Heart right ventricle (tissue), 16 donors: ENCODE data around the gene INS. TPM values are rescaled to one million over a fixed set of nuclear protein-coding genes. Genes with fewer than 3 reads are reported as not detected.

Source experiments
- ATAC-seq, 8 donors: fragments of 200-7000 bp; cut with Tn5 transposase; one replicate each; pipeline ENCODE4 v1.9.1; 2020; ENCODE audit warnings: mild to moderate bottlenecking in 8 of 8, moderate library complexity in 8 of 8, moderate number of reproducible peaks in 1 of 8
- DNase-seq, 2 donors: peaks; one replicate each; pipeline ENCODE4 v3.0.0-alpha.2; 2020
- H3K27ac ChIP-seq, 10 donors: fragments of 200-600 bp; sonication (generic) in 2 of 10; one replicate each; pipeline versions ENCODE4 v1.5.0 to v1.8.0; 2020 to 2022; ENCODE audit warnings: mild to moderate bottlenecking in 3 of 10
- H3K27me3 ChIP-seq, 7 donors: fragments of 200-600 bp; one replicate each; pipeline ENCODE4 v1.8.0; 2021 to 2022; ENCODE audit warnings: mild to moderate bottlenecking in 2 of 7
- H3K36me3 ChIP-seq, 9 donors: fragments of 200-600 bp; sonication (generic) in 1 of 9; one replicate each; pipeline versions ENCODE4 v1.5.0 to v1.8.0; 2020 to 2022; ENCODE audit warnings: mild to moderate bottlenecking in 2 of 9
- H3K4me1 ChIP-seq, 9 donors: fragments of 200-600 bp; sonication (generic) in 1 of 9; one replicate each; pipeline versions ENCODE4 v1.5.0 to v1.8.0; 2020 to 2022; ENCODE audit warnings: mild to moderate bottlenecking in 4 of 9
- H3K4me3 ChIP-seq, 10 donors: fragments of 200-600 bp; sonication (generic) in 2 of 10; one replicate each; pipeline versions ENCODE4 v1.5.0 to v1.8.0; 2020 to 2022; ENCODE audit warnings: mild to moderate bottlenecking in 7 of 10, moderate library complexity in 2 of 10
- H3K9me3 ChIP-seq, 11 donors: fragments of 200-600 bp in 10 of 11; sonication (generic) in 2 of 11; one replicate each; pipeline versions ENCODE4 v1.5.0 to v1.8.0; 2013 to 2022; ENCODE audit warnings: mild to moderate bottlenecking in 2 of 11, control low read depth in 1 of 11, moderate library complexity in 1 of 11
- CTCF ChIP-seq, 9 donors: fragments of 200-600 bp; sonication (generic) in 2 of 9; IDR thresholded peaks; one replicate each; pipeline versions ENCODE4 v1.5.0 to v1.8.0; 2021 to 2022; ENCODE audit warnings: antibody characterized with exemption in 9 of 9, mild to moderate bottlenecking in 5 of 9, moderate library complexity in 1 of 9
- WGBS, 2 donors: extraction: QIAGEN DNeasy Blood & Tissue Kit; methylation state at CpG; one replicate each; pipeline ENCODE4 v1.1.7; 2013; ENCODE audit warnings: inconsistent platforms in 1 of 2; 5-methylcytosine and 5-hydroxymethylcytosine counted together
- intact Hi-C, 10 donors: fragments of 100-400 bp; cut with DNase I; formaldehyde crosslinking; loops; one replicate each; pipeline versions ENCODE4 v1.11.1 to v1.14.2; 2022
- polyA plus RNA-seq, 2 donors: library from polyadenylated mRNA; stranded (reverse); fragments of 200-250 nt; gene quantifications; one replicate each; pipeline ENCODE4 v1.2.3, GENCODE V29; 2013
- total RNA-seq, 10 donors: library from RNA; stranded (reverse); fragmentation: NEBNext Ultra II Directional in 3 of 10; extraction: Animal tissue kit (Norgen Biotek cat#: 25700) in 3 of 10; gene quantifications; one replicate each; pipeline versions ENCODE4 v1.2.1 to v1.2.4, GENCODE V29; 2021 to 2023
- donor health status: Arrhythmogenic right ventricular cardiomyopathy.
- donor health status: ischemic (EF 13 %, LVEDD 7.1; RV severe dilation, severe dysfunction).
- donor health status: healthy with polysubstance abuse.
- donor health status: DM: no; HTN: yes; CAD: no.
- donor health status: DM: no; HTN: no; CAD: no.
- donor health status: ischemic (EF 25% LVEDD 6.9; RV normal size, moderate dysfunction).
- donor health status: ischemic (EF 25% LVEDD 5.7; RV mildly dilated, moderate dysfunction).
- donor health status: healthy.
- donor health status: DM: yes; HTN: yes; CAD: no.
- donor health status: Ischemic cardiomyopathy.
- donor health status: ischemic (EF 35%, LVEDD 5.7; RV mildly dilated, moderate dysfunction).
- donor health status: nonischemic (EF 11% LVEDD 7.7; RV severe dilation, severe dysfunction).
- donor health status: DM: yes; HTN: yes; CAD: no.
- donor health status: PGD.
- donor health status: ischemic (EF 29% LVEDD 5.4; RV normal size, mild dysfunction).
- donor health status: nonischemic (EF 23%, LVEDD 6.1; RV moderate dilation, normal function).

Gene INS
- total and polyA plus RNA-seq, 12 donors = 0.76 to 3.3 (median 1.0) TPM; not detected in 9

- H3K9me3 ChIP-seq = no peaks in the 10 kb centered on the region
- peak; percentile 69 to 88 (median 77) for TF ChIP-seq CTCF (IDR thresholded peaks at IDR 0.05)
- peaks cover 5 to 53% (median 46%) of the 10 kb centered on the region in 7 donors for H3K27me3 ChIP-seq
- peak overlapping the region in 1 of 10 donors; percentile 5 for H3K4me3 ChIP-seq
- 2 to 4% methylated on average over 22 of the region's 22 CpGs for WGBS, 2 donors
- DNase-seq = peak; percentile 71 to 72
- peak; percentile 29 to 71 (median 52) for ATAC-seq
- intact Hi-C loops = loop anchor here (1.0 to 10.0 kb wide), 16 partner anchors 229 to 507 kb away; partner anchors contain the start of genes TNNI2 (in 2 of the 10), KRTAP5-6 (in 1 of the 10) and SYT8 (in 1 of the 10)
- no peak overlapping the region for H3K27ac ChIP-seq
- H3K36me3 ChIP-seq = no peaks in the 10 kb centered on the region
- H3K4me1 ChIP-seq = peaks cover 3 to 18% (median 7%) of the 10 kb centered on the region in 9 donors
Observed at GRCh38 chr11:2151500-2152257, 9.3 kb downstream of the INS start.

GRCh38 chr11:2149864-2150847, 10.9 kb downstream of the INS start:
- Histone ChIP-seq H3K36me3 (no peaks in the 10 kb centered on the region), H3K4me1 (peaks cover 3 to 8% (median 6%) of the 10 kb centered on the region in 9 donors), H3K27me3 (peaks cover 17 to 67% (median 59%) of the 10 kb centered on the region in 7 donors), H3K4me3 (no peak overlapping the region), H3K9me3 (no peaks in the 10 kb centered on the region), H3K27ac (no peak overlapping the region)
- intact Hi-C loops = loop anchor here (2.0 to 10.0 kb wide), 12 partner anchors 228 to 505 kb away; partner anchors contain the start of genes TNNI2 (in 2 of the 10) and KRTAP5-6 (in 1 of the 10)
- no peak for ATAC-seq
- no peak for DNase-seq
- peak; percentile 7 to 63 (median 54) for TF ChIP-seq CTCF (IDR thresholded peaks at IDR 0.05)
- 24 to 25% methylated on average over 11 of the region's 11 CpGs for WGBS, 2 donors

GRCh38 chr11:2149460-2149859, 11.5 kb downstream of the INS start:
- no peak for DNase-seq
- intact Hi-C loops = loop anchor here in 1 of 10 donors (10.0 kb wide), 1 partner anchor 265 kb away; no protein-coding TSS in a partner anchor
- ATAC-seq = no peak
- Histone ChIP-seq H3K27ac (no peak overlapping the region), H3K36me3 (no peaks in the 10 kb centered on the region), H3K4me1 (peaks cover 3 to 11% (median 6%) of the 10 kb centered on the region in 9 donors), H3K4me3 (no peak overlapping the region), H3K27me3 (peaks cover 23 to 68% (median 66%) of the 10 kb centered on the region in 7 donors), H3K9me3 (no peaks in the 10 kb centered on the region)
- TF ChIP-seq CTCF (IDR thresholded peaks at IDR 0.05) = no peak
- WGBS, 2 donors = 60 to 71% methylated on average over 8 of the region's 8 CpGs

GRCh38 chr11:2148595-2148994, 12.4 kb downstream of the INS start:
- ATAC-seq = no peak
- H3K9me3 ChIP-seq = no peaks in the 10 kb centered on the region
- 49% methylated on average over 5 of the region's 5 CpGs for WGBS, 2 donors
- H3K36me3 ChIP-seq = no peaks in the 10 kb centered on the region
- H3K4me1 ChIP-seq = peaks cover 7 to 19% (median 15%) of the 10 kb centered on the region in 9 donors
- H3K27ac ChIP-seq = no peak overlapping the region
- no peak for DNase-seq
- peaks cover 32 to 77% (median 75%) of the 10 kb centered on the region in 7 donors for H3K27me3 ChIP-seq
- intact Hi-C loops = loop anchor here in 1 of 10 donors (10.0 kb wide), 1 partner anchor 264 kb away; no protein-coding TSS in a partner anchor
- TF ChIP-seq CTCF (IDR thresholded peaks at IDR 0.05) = no peak
- no peak overlapping the region for H3K4me3 ChIP-seq
